NCI-H2171 (cell line): Measurements from ENCODE around the gene C12orf75.

ENCODE experiments used
- DNase-seq: peaks from one replicate; lab custom pipeline; 2025; lab: John Stamatoyannopoulos, UW

Gene C12orf75

GRCh38 chr12:105418821-105419291, 88.4 kb downstream of the C12orf75 start:
- no peak for DNase-seq

GRCh38 chr12:105419606-105420005, 89.1 kb downstream of the C12orf75 start:
- peak; percentile 13 for DNase-seq

- DNase-seq, result no peak
Observed at GRCh38 chr12:105420046-105420445, 89.6 kb downstream of the C12orf75 start.

GRCh38 chr12:105420659-105421240, 90.3 kb downstream of the C12orf75 start:
- peak; percentile 42 for DNase-seq
